Colonic mucosa (tissue), 4 donors: ENCODE measurements around the gene OR2H2. TPM values are rescaled to one million over a fixed set of nuclear protein-coding genes. Genes with fewer than 3 reads are reported as not detected.

Experiments used
- DNase-seq: peaks from one replicate; pipeline ENCODE4 v3.0.0-alpha.2; 2020
- H3K27ac ChIP-seq: fragments of 200-600 bp; one replicate; pipeline ENCODE4 v1.8.0; 2021
- H3K27me3 ChIP-seq: fragments of 200-600 bp; one replicate; pipeline ENCODE4 v1.8.0; 2021
- H3K36me3 ChIP-seq: fragments of 200-600 bp; one replicate; pipeline ENCODE4 v1.8.0; 2021
- H3K4me1 ChIP-seq: fragments of 200-600 bp; one replicate; pipeline ENCODE4 v1.8.0; 2021; ENCODE audit warnings: mild to moderate bottlenecking
- H3K4me3 ChIP-seq: fragments of 200-600 bp; one replicate; pipeline ENCODE4 v1.8.0; 2021
- H3K9ac ChIP-seq, 2 donors: one replicate each; pipeline ENCODE4 v1.7.0; 2013; ENCODE audit warnings: control low read depth in 2 of 2, low read depth in 2 of 2, low read length in 2 of 2
- H3K9me3 ChIP-seq: fragments of 200-600 bp; one replicate; pipeline ENCODE4 v1.8.0; 2021
- intact Hi-C: fragments of 100-400 bp; cut with DNase I; formaldehyde crosslinking; loops from one replicate; pipeline ENCODE4 v1.14.1; 2022
- total RNA-seq, 2 donors: library from RNA; stranded (reverse); fragmentation: NEBNext Ultra II Directional in 1 of 2; extraction: Animal tissue kit (Norgen Biotek cat#: 25700) in 1 of 2; gene quantifications; one replicate each; pipeline ENCODE4 v1.2.1, GENCODE V29; 2021
- TF ChIP-seq, protein P1 (sequence below): fragments of 200-600 bp; IDR thresholded peaks from one replicate; pipeline ENCODE4 v1.8.0; 2022; ENCODE audit warnings: antibody characterized with exemption, mild to moderate bottlenecking
- donor health status: healthy.
- donor health status: DM: no; HTN: no; CAD: no.
- donor health status: DM: no; HTN: no; CAD: no.

The OR2H2 gene
- total RNA-seq, 2 donors from 2014 or later, result not detected

DNA sequence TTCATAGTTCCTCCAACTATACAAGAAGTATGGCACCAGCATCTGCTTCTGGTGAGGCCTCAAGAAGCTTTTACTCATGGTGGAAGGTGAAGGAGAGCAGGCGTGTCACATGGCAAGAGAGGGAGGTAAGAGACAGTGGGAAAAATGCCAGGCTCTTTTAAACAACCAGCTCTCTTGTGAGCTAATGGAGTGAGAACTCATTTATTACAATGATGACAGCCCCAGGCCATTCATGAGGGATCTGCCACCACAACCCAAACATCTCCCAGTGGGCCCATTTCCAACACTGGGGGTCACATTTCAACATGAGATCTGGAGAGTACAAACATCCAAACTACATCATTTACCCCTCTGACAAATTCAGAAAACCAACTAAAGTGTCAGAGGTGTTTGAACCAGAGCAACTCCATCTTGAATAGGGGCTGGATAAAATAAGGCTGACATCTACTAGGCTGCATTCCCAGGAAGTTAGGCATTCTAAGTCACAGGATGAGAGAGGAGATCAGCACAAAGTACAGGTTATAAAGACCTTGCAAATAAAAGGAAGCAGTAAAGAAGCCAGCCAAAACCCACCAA, 23.2 kb upstream of the OR2H2 start:
- Histone ChIP-seq H3K27ac (no peak overlapping the region), H3K9ac (no peak overlapping the region), H3K4me1 (no peaks in the 10 kb centered on the region), H3K9me3 (no peaks in the 10 kb centered on the region), H3K27me3 (no peaks in the 10 kb centered on the region), H3K4me3 (no peak overlapping the region), H3K36me3 (no peaks in the 10 kb centered on the region)
- TF ChIP-seq, protein P1, sequence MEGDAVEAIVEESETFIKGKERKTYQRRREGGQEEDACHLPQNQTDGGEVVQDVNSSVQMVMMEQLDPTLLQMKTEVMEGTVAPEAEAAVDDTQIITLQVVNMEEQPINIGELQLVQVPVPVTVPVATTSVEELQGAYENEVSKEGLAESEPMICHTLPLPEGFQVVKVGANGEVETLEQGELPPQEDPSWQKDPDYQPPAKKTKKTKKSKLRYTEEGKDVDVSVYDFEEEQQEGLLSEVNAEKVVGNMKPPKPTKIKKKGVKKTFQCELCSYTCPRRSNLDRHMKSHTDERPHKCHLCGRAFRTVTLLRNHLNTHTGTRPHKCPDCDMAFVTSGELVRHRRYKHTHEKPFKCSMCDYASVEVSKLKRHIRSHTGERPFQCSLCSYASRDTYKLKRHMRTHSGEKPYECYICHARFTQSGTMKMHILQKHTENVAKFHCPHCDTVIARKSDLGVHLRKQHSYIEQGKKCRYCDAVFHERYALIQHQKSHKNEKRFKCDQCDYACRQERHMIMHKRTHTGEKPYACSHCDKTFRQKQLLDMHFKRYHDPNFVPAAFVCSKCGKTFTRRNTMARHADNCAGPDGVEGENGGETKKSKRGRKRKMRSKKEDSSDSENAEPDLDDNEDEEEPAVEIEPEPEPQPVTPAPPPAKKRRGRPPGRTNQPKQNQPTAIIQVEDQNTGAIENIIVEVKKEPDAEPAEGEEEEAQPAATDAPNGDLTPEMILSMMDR, result no peak
- intact Hi-C loops, result no loop called here
- no peak for DNase-seq

DNA sequence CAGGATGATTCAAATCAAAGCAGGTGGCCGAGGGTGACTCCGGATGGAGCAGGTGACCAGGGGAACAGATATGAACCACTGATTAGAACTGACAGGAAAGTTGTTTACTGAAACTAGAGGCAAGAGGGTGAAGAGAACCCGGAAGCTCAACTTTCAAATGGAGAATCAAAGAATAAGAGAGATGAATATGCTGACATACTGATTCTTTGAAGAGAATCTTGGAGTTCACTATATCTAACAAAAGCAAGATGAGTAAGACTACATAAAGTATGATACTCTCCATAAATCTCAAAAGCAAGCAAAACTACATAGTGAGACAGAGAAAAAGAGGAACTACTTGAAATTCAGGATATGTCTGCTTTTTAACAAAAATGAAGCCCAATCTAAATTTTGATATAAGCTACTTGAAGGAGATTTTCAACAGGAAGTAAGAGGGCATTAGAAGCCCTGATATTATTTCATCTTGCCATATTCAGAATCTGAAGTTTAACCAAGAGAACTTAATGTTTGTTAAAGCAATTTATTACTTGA, 21.4 kb upstream of the OR2H2 start:
- no peaks in the 10 kb centered on the region for H3K4me1 ChIP-seq
- H3K9me3 ChIP-seq, result no peaks in the 10 kb centered on the region
- H3K36me3 ChIP-seq, result no peaks in the 10 kb centered on the region
- intact Hi-C loops, result no loop called here
- no peak overlapping the region for H3K4me3 ChIP-seq
- TF ChIP-seq, protein P1, result no peak
- H3K27ac ChIP-seq, result no peak overlapping the region
- DNase-seq, result no peak
- H3K9ac ChIP-seq, result no peak overlapping the region
- H3K27me3 ChIP-seq, result no peaks in the 10 kb centered on the region

DNA sequence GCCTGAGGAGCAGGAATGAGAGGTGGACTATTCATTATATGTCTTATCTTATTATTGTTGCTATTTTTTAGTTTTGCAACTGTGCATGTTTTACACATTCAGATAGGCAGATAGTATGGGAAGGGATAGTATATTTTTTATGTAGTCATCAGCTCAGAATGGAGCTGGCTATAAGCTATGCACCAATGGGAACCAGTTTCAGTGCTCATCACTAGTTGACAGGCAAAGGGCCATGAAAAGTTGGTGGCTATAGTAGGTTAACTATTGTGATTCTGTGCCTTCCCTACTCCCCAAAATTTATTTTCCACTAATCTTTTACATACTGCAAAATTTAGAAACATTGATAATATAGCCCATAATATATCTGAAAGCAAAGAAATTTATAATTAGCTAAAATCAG, 20.0 kb upstream of the OR2H2 start:
- no peak for DNase-seq

DNA sequence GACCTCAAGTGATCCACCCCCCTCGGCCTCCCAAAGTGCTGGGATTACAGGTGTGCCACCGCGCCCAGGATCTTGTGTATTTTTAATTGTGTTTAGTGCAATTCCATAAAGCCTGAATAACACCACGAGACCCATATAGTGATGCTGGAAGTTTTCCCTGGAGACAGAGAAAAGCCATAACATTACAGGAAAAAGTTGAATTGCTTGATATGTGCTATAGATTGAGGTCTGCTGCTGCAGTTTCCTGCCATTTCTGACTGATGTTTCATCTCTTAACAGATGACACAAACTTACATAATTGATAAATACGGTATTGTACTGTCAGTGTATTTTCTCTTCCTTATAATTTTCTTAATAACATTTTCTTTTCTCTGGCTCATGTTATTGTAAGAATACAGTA, 18.1 kb upstream of the OR2H2 start:
- intact Hi-C loops, result no loop called here
- TF ChIP-seq, protein P1, result no peak

More for the DNA sequence above, 20.0 kb upstream of the OR2H2 start:
- Histone ChIP-seq H3K9ac (no peak overlapping the region), H3K4me3 (no peak overlapping the region), H3K27ac (no peak overlapping the region), H3K36me3 (no peaks in the 10 kb centered on the region), H3K27me3 (no peaks in the 10 kb centered on the region), H3K4me1 (no peaks in the 10 kb centered on the region), H3K9me3 (no peaks in the 10 kb centered on the region)
- TF ChIP-seq, protein P1, result no peak
- intact Hi-C loops, result no loop called here

DNA sequence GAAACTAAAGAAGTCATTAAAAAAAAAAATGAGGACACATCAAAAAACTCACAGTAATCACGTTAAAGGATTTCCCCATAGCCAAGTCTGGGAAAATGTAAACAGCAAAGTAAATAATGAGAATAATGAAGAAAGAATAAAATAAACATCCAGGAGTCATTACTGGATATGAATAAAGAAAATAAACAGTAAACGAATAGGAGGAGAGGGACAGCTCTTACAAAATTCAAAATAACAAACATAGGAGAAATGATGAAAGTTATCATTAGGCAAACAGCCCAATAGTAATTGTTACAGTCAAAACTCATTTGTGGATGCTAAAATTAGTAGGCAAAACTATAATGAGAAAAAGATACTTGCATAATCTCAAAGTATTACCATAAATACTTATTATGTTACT, 17.4 kb upstream of the OR2H2 start:
- H3K9me3 ChIP-seq, result no peaks in the 10 kb centered on the region
- H3K27me3 ChIP-seq, result no peaks in the 10 kb centered on the region
- no peak overlapping the region for H3K4me3 ChIP-seq
- no peaks in the 10 kb centered on the region for H3K36me3 ChIP-seq
- no peak overlapping the region for H3K9ac ChIP-seq
- TF ChIP-seq, protein P1, result no peak
- H3K4me1 ChIP-seq, result no peaks in the 10 kb centered on the region
- H3K27ac ChIP-seq, result no peak overlapping the region
- intact Hi-C loops, result no loop called here
- no peak for DNase-seq

More for the DNA sequence above, 18.1 kb upstream of the OR2H2 start:
- H3K36me3 ChIP-seq, result no peaks in the 10 kb centered on the region
- H3K27ac ChIP-seq, result no peak overlapping the region
- H3K4me1 ChIP-seq, result no peaks in the 10 kb centered on the region
- no peak overlapping the region for H3K4me3 ChIP-seq
- no peaks in the 10 kb centered on the region for H3K9me3 ChIP-seq
- no peak for DNase-seq
- no peak overlapping the region for H3K9ac ChIP-seq
- H3K27me3 ChIP-seq, result no peaks in the 10 kb centered on the region
